ENCODE measurements around the gene HDAC4. TPM values are rescaled to one million over a fixed set of nuclear protein-coding genes. Genes with fewer than 3 reads are reported as not detected.

Gene HDAC4
- total and polyA plus RNA-seq, 12 donors, result 3.7 to 40.0 (median 25.5) TPM

DNA sequence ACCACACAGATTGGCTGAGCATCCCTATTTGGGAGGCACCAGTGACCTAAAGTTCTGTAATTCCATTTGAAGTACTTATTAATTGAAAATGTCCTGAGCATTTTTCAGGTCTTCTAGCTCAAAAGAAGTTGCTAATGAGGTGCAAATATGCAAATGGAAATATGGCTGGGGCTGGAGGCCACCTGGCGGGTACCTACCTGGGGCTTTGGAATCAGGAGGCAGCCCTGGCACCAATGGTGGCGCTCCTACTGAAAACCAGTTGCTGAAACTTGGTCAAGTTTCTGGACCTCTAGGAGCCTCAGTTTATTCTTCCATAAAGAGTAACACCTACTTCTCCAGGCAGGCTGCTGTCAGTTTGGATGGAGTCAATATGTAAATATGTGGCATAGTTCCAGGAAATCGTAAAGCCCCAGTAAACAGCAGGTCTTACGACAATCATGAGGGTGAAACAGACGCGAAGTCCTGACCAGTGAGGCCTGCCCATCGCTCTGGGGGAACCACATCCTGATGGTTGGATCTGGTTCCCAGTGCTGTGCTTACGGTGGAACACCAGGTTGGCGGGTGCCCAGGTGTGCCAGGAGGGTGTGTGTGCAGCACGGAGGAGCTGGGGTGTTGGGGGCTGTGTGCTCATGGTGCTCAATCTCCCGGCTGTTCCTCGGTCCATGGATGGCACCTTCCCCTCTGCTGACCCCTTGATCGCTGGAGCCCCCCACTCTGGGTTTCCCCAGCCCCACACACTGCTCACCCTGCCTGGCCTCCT lies 366.8 kb downstream of the HDAC4 start:
- ATAC-seq, result no peak
- 77 to 86% methylated on average over 13 of the region's 13 CpGs for WGBS, 2 donors
- Histone ChIP-seq H3K9me3 (no peaks in the 10 kb centered on the region), H3K4me1 (peaks cover 0 to 5% (median 0%) of the 10 kb centered on the region in 9 donors), H3K27ac (no peak overlapping the region), H3K4me3 (no peak overlapping the region), H3K27me3 (peaks cover 0 to 44% (median 18%) of the 10 kb centered on the region in 7 donors), H3K36me3 (no peaks in the 10 kb centered on the region)
- no peak for DNase-seq
- intact Hi-C loops (cut with DNase I), result loop anchor here in 7 of 10 donors (5.0 to 10.0 kb wide), 7 partner anchors 71 to 1111 kb away; partner anchors contain the start of gene OTOS (in 5 of the 7)
- TF ChIP-seq, protein P1, sequence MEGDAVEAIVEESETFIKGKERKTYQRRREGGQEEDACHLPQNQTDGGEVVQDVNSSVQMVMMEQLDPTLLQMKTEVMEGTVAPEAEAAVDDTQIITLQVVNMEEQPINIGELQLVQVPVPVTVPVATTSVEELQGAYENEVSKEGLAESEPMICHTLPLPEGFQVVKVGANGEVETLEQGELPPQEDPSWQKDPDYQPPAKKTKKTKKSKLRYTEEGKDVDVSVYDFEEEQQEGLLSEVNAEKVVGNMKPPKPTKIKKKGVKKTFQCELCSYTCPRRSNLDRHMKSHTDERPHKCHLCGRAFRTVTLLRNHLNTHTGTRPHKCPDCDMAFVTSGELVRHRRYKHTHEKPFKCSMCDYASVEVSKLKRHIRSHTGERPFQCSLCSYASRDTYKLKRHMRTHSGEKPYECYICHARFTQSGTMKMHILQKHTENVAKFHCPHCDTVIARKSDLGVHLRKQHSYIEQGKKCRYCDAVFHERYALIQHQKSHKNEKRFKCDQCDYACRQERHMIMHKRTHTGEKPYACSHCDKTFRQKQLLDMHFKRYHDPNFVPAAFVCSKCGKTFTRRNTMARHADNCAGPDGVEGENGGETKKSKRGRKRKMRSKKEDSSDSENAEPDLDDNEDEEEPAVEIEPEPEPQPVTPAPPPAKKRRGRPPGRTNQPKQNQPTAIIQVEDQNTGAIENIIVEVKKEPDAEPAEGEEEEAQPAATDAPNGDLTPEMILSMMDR (IDR thresholded peaks at IDR 0.05), result no peak

DNA sequence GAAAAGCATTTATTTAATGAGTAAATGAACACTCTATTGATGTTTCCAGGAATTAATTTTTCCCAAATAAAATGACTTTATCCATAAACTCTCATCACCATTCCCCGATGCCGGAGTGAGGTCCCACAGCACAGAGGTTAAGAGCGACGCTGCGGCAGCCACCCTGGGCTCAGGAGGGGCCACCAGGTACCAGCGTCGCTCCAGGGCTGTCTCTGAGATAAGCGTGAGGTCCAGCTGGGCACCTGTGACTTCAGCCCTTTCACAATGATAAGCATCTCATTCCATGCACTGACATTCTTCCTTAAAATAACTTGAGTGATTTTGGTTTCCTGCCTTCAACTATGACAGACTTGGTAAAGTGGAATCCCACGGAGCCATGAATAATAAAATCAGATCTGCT lies 370.9 kb downstream of the HDAC4 start:
- Histone ChIP-seq H3K9me3 (no peaks in the 10 kb centered on the region), H3K36me3 (no peaks in the 10 kb centered on the region), H3K4me1 (peaks cover 0 to 5% (median 0%) of the 10 kb centered on the region in 9 donors), H3K27ac (no peak overlapping the region), H3K4me3 (no peak overlapping the region), H3K27me3 (peaks cover 0 to 74% (median 32%) of the 10 kb centered on the region in 7 donors)
- TF ChIP-seq, protein P1 (IDR thresholded peaks at IDR 0.05), result no peak
- no peak for ATAC-seq
- intact Hi-C loops (cut with DNase I), result loop anchor here in 7 of 10 donors (5.0 to 10.0 kb wide), 7 partner anchors 75 to 1115 kb away; partner anchors contain the start of gene OTOS (in 5 of the 7)
- WGBS, 2 donors, result 67 to 70% methylated on average over 9 of the region's 9 CpGs
- no peak for DNase-seq

DNA sequence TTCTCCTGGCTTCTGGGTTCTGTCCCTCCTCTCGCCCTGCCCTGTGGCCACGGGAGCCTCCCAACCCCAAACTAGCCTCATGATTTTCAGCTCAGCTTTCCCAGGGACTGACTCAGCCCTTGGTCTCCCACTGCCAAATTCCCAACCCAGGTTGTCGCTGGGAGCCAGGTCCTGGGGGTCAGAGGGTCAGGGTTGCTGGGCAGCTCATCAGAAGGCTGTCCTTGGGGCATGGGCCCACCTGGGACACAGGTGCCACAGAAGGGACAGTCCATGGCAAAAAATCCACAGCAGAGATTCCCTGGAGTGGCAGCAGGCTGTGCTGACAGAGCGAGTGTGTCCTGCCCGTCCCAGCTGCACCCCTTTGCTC lies 372.6 kb downstream of the HDAC4 start:
- Histone ChIP-seq H3K27ac (no peak overlapping the region), H3K27me3 (peaks cover 0 to 63% (median 20%) of the 10 kb centered on the region in 7 donors), H3K4me1 (peaks cover 0 to 5% (median 0%) of the 10 kb centered on the region in 9 donors), H3K36me3 (no peaks in the 10 kb centered on the region), H3K4me3 (no peak overlapping the region), H3K9me3 (no peaks in the 10 kb centered on the region)
- WGBS, 2 donors, result 82 to 91% methylated on average over 5 of the region's 5 CpGs
- ATAC-seq, result no peak
- TF ChIP-seq, protein P1 (IDR thresholded peaks at IDR 0.05), result no peak
- intact Hi-C loops (cut with DNase I), result no loop called here
- DNase-seq, result no peak

DNA sequence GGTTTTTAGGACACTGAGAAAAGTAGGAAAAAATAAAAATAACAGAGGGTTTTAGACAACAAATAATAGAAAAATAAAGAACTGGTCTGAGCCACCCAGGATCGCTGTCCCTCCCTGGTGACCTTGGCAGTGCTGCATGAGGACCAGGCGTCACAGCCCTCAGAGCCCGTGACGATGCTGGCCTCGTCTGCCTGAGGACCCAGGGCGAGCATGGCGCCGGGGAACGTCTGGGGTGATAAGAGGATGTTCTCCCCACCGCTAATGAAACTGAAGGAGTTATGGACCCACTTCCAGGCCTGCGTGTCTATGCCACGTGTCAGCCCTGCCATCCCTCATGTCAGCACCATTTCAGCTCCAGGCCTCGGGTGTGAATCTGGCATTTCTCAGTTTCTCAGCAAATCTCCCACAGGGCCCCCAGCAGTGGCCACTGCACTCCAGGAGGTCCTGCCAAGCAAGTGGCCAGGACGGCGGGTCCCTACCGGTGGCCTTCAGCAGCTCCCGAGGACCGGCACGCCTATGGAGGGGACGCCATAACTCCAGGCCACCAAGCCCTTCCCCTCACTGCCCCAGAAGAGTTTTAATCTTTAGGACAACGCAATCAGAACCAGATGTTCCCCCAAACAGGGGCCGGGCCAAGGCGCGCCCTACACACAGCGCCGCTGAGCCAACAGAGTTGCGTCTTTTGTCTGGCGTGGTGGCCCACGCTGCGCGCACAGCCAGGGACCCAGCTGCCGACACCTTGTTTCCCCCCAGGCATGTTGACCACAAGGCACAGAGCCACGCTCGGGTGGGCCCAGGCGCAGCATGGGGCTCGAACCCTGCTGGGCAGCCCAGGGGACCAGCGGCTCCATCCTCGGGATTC lies 373.2 kb downstream of the HDAC4 start:
- Histone ChIP-seq H3K9me3 (no peaks in the 10 kb centered on the region), H3K36me3 (no peaks in the 10 kb centered on the region), H3K4me1 (peaks cover 0 to 5% (median 0%) of the 10 kb centered on the region in 9 donors), H3K27me3 (peaks cover 0 to 62% (median 20%) of the 10 kb centered on the region in 7 donors), H3K27ac (no peak overlapping the region), H3K4me3 (no peak overlapping the region)
- WGBS, 2 donors, result 86 to 88% methylated on average over 38 of the region's 38 CpGs
- ATAC-seq (peak in 1 of 8 donors; percentile 20), DNase-seq (no peak)
- intact Hi-C loops (cut with DNase I), result no loop called here
- TF ChIP-seq, protein P1 (IDR thresholded peaks at IDR 0.05), result no peak
